Astrocyte (in vitro differentiated cells and primary cell): ENCODE results near the gene UBTF.

ENCODE experiments used
- EZH2 ChIP-seq: IDR thresholded peaks from 2 replicates; pipeline ENCODE4 v1.6.1; 2012; ENCODE audit warnings: mild to moderate bottlenecking, low read length, inconsistent platforms; ENCODE audit not compliant: insufficient read depth
- TF ChIP-seq, protein P1 (sequence below): IDR thresholded peaks from 2 replicates; pipeline ENCODE4 v1.5.1; 2011; ENCODE audit warnings: low read depth, mild to moderate bottlenecking, inconsistent platforms, low read length, moderate library complexity; ENCODE audit not compliant: insufficient read depth

DNA sequence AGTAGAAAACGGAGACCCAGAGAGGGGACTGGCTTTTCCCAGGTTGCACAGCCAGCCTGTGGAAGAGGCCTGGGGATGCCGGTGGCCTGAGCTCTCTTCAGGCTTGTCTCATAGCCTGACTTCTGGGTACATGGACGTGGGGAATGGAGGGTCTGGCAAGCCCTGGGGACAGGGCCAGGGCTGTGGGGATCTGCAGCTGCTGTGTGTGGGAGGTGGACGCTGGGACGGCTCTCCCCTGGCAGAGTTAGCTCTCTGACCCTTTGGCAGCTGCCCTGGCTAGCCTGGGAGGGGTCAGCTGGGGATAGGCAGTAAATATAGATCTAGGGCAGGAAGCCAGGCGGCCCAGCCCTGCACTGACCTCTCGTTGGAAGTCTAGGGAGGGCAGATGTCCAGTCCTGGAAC, 28.0 kb upstream of the UBTF start:
- TF ChIP-seq, protein P1, sequence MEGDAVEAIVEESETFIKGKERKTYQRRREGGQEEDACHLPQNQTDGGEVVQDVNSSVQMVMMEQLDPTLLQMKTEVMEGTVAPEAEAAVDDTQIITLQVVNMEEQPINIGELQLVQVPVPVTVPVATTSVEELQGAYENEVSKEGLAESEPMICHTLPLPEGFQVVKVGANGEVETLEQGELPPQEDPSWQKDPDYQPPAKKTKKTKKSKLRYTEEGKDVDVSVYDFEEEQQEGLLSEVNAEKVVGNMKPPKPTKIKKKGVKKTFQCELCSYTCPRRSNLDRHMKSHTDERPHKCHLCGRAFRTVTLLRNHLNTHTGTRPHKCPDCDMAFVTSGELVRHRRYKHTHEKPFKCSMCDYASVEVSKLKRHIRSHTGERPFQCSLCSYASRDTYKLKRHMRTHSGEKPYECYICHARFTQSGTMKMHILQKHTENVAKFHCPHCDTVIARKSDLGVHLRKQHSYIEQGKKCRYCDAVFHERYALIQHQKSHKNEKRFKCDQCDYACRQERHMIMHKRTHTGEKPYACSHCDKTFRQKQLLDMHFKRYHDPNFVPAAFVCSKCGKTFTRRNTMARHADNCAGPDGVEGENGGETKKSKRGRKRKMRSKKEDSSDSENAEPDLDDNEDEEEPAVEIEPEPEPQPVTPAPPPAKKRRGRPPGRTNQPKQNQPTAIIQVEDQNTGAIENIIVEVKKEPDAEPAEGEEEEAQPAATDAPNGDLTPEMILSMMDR = no peak
- no peak for TF ChIP-seq EZH2
